ENCODE data around the gene GRHL1. TPM values are rescaled to one million over a fixed set of nuclear protein-coding genes. Genes with fewer than 3 reads are reported as not detected.

The GRHL1 gene
- total and polyA plus RNA-seq, 2 donors (not counting 1 experiment from before 2014, with no cell fraction given) = 0.25 to 0.76 TPM

DNA sequence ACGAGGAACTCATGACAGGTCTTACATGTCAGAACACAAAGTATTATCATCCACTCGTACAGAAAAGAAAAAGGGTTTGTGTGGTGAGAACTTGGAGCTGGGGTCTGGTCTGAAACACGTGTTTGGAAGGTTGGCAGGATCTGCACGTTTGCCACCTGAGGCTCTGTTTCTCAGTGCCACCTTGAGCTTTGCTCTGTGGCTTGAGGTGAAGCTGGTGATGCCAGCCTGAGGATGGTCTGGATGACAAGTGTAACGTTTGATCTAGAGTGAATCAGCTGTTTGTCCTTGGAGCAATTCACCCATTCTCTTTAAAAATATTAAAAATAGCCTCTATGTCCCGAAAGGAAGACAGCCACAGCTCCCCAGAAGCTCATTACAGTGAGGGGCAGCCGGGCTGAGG is 46.4 kb downstream of the GRHL1 start:
- no peak for DNase-seq
- ATAC-seq (ENCODE audit: low read depth) = no peak
- peaks cover 0 to 2% (median 0%) of the 10 kb centered on the region in 4 experiments for H3K27me3 ChIP-seq (replicated peaks in 1 of 4; ENCODE audit: control extremely low read depth in 1 of 4, control insufficient read depth in 3 of 4, insufficient read depth in 4 of 4, low read length in 3 of 4)
- no peaks in the 10 kb centered on the region for H3K36me3 ChIP-seq (replicated peaks in 1 of 2; ENCODE audit: control extremely low read depth in 1 of 2, control insufficient read depth in 1 of 2, extremely low read depth in 1 of 2, insufficient read depth in 2 of 2, low read length in 1 of 2)
- no peaks in the 10 kb centered on the region for H3K4me1 ChIP-seq (ENCODE audit: control insufficient read depth in 2 of 2, insufficient read depth in 2 of 2, low read length in 2 of 2)
- H3K79me2 ChIP-seq (ENCODE audit: control insufficient read depth, insufficient read depth, low read length) = no peaks in the 10 kb centered on the region
- H3K9me3 ChIP-seq (ENCODE audit: control extremely low read depth in 1 of 3, control insufficient read depth in 2 of 3, insufficient read depth in 1 of 3, low read length in 2 of 3) = peaks cover 0 to 3% (median 0%) of the 10 kb centered on the region in 3 donors
- H3K9me3 Mint-ChIP-seq (ENCODE audit: insufficient read depth) = no peaks in the 10 kb centered on the region
- no peaks in the 10 kb centered on the region for H3K4me1 Mint-ChIP-seq
- WGBS (ENCODE audit: insufficient coverage) = 82% methylated on average over 2 of the region's 7 CpGs
- H3K27ac ChIP-seq (ENCODE audit: low read length in 2 of 2) = no peak overlapping the region
- POLR2A ChIA-PET = no interaction called here
- H3K4me3 Mint-ChIP-seq = no peak overlapping the region
- H3K27me3 Mint-ChIP-seq = no peaks in the 10 kb centered on the region
- H3K27ac Mint-ChIP-seq = no peak overlapping the region
- H3K4me3 ChIP-seq (ENCODE audit: control extremely low read depth in 1 of 5, extremely low read depth in 1 of 5, insufficient read depth in 1 of 5, low read depth in 2 of 5, low read length in 4 of 5) = no peak overlapping the region
- TF ChIP-seq EZH2 (IDR thresholded peaks at IDR 0.05; ENCODE audit: borderline replicate concordance, insufficient read depth, low read depth, low read length, poor library complexity, severe bottlenecking) = no peak
- TF ChIP-seq, protein P1, sequence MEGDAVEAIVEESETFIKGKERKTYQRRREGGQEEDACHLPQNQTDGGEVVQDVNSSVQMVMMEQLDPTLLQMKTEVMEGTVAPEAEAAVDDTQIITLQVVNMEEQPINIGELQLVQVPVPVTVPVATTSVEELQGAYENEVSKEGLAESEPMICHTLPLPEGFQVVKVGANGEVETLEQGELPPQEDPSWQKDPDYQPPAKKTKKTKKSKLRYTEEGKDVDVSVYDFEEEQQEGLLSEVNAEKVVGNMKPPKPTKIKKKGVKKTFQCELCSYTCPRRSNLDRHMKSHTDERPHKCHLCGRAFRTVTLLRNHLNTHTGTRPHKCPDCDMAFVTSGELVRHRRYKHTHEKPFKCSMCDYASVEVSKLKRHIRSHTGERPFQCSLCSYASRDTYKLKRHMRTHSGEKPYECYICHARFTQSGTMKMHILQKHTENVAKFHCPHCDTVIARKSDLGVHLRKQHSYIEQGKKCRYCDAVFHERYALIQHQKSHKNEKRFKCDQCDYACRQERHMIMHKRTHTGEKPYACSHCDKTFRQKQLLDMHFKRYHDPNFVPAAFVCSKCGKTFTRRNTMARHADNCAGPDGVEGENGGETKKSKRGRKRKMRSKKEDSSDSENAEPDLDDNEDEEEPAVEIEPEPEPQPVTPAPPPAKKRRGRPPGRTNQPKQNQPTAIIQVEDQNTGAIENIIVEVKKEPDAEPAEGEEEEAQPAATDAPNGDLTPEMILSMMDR (IDR thresholded peaks at IDR 0.05) = no peak
- intact Hi-C loops (cut with micrococcal nuclease) = no loop called here
- H3K9ac ChIP-seq (ENCODE audit: low read length) = no peak overlapping the region
- CTCF ChIA-PET = interaction anchor here (1.1 to 1.2 kb wide), 2 partner anchors 11 to 14 kb away, joined by 3 to 8 read pairs; no protein-coding TSS in a partner anchor
- no peak overlapping the region for H3K4me2 ChIP-seq (replicated peaks; ENCODE audit: low read depth, low read length, poor library complexity, severe bottlenecking)
- H2AFZ ChIP-seq (ENCODE audit: insufficient read depth, low read depth, low read length, poor library complexity, severe bottlenecking) = no peak overlapping the region
- no peaks in the 10 kb centered on the region for H4K20me1 ChIP-seq (ENCODE audit: control insufficient read depth, insufficient read depth, low read length, poor library complexity, severe bottlenecking)

DNA sequence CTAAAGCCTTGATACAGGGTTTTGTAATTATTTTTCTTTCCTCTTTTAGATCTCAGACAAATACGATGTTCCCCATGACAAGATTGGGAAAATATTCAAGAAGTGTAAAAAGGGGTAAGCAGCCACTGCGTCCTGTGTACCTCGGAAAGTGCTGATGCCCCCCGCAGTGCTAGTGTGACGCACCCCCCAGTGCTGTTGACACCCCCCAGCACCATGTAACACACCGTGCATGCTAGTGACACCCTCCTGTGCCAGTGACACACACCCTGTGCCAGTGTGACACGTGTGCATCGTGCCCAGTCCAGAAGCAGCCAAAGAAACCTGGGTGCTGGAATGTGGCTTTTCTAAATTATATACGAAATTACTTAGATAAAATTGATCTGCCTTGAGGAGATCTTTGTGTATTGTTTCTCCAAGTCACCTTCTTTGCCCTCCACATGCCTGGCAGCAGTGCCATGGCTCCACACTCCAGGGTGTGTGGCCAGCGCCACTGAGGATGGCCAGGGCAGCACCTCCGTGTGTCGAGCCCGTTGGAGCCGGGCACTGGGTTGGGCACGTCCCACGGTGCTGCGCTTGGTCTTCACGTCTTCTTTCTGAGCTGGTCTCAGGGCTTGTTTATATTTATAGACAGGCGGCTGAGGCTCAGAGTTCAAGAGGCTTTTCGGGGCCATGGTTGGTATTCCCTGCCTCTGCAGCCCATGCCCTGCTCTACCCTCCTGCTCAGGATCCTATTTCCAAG is 47.6 kb downstream of the GRHL1 start:
- no peak for ATAC-seq (ENCODE audit: low read depth)
- H3K4me2 ChIP-seq (replicated peaks; ENCODE audit: low read depth, low read length, poor library complexity, severe bottlenecking) = no peak overlapping the region
- ChIA-PET POLR2A (no interaction called here), CTCF (no interaction called here)
- 94% methylated on average over 17 of the region's 20 CpGs for WGBS (ENCODE audit: insufficient coverage)
- intact Hi-C loops (cut with micrococcal nuclease) = no loop called here
- H3K27ac ChIP-seq (ENCODE audit: low read length in 2 of 2) = no peak overlapping the region
- Mint-ChIP-seq H3K4me3 (no peak overlapping the region), H3K27me3 (no peaks in the 10 kb centered on the region), H3K27ac (no peak overlapping the region), H3K9me3 (ENCODE audit: insufficient read depth) (no peaks in the 10 kb centered on the region), H3K4me1 (no peaks in the 10 kb centered on the region)
- no peak overlapping the region for H3K9ac ChIP-seq (ENCODE audit: low read length)
- no peak overlapping the region for H2AFZ ChIP-seq (ENCODE audit: insufficient read depth, low read depth, low read length, poor library complexity, severe bottlenecking)
- no peak for DNase-seq
- peaks cover 0 to 2% (median 0%) of the 10 kb centered on the region in 4 experiments for H3K27me3 ChIP-seq (replicated peaks in 1 of 4; ENCODE audit: control extremely low read depth in 1 of 4, control insufficient read depth in 3 of 4, insufficient read depth in 4 of 4, low read length in 3 of 4)
- TF ChIP-seq EZH2 (IDR thresholded peaks at IDR 0.05; ENCODE audit: borderline replicate concordance, insufficient read depth, low read depth, low read length, poor library complexity, severe bottlenecking) = no peak
- TF ChIP-seq, protein P1 (IDR thresholded peaks at IDR 0.05) = no peak
- no peaks in the 10 kb centered on the region for H3K79me2 ChIP-seq (ENCODE audit: control insufficient read depth, insufficient read depth, low read length)
- no peaks in the 10 kb centered on the region for H4K20me1 ChIP-seq (ENCODE audit: control insufficient read depth, insufficient read depth, low read length, poor library complexity, severe bottlenecking)
- H3K4me3 ChIP-seq (ENCODE audit: control extremely low read depth in 1 of 5, extremely low read depth in 1 of 5, insufficient read depth in 1 of 5, low read depth in 2 of 5, low read length in 4 of 5) = no peak overlapping the region
- peaks cover 0 to 3% (median 0%) of the 10 kb centered on the region in 3 donors for H3K9me3 ChIP-seq (ENCODE audit: control extremely low read depth in 1 of 3, control insufficient read depth in 2 of 3, insufficient read depth in 1 of 3, low read length in 2 of 3)
- H3K36me3 ChIP-seq (replicated peaks in 1 of 2; ENCODE audit: control extremely low read depth in 1 of 2, control insufficient read depth in 1 of 2, extremely low read depth in 1 of 2, insufficient read depth in 2 of 2, low read length in 1 of 2) = no peaks in the 10 kb centered on the region
- H3K4me1 ChIP-seq (ENCODE audit: control insufficient read depth in 2 of 2, insufficient read depth in 2 of 2, low read length in 2 of 2) = no peaks in the 10 kb centered on the region
